ENCODE results near the gene LRIT3.

The LRIT3 gene

DNA sequence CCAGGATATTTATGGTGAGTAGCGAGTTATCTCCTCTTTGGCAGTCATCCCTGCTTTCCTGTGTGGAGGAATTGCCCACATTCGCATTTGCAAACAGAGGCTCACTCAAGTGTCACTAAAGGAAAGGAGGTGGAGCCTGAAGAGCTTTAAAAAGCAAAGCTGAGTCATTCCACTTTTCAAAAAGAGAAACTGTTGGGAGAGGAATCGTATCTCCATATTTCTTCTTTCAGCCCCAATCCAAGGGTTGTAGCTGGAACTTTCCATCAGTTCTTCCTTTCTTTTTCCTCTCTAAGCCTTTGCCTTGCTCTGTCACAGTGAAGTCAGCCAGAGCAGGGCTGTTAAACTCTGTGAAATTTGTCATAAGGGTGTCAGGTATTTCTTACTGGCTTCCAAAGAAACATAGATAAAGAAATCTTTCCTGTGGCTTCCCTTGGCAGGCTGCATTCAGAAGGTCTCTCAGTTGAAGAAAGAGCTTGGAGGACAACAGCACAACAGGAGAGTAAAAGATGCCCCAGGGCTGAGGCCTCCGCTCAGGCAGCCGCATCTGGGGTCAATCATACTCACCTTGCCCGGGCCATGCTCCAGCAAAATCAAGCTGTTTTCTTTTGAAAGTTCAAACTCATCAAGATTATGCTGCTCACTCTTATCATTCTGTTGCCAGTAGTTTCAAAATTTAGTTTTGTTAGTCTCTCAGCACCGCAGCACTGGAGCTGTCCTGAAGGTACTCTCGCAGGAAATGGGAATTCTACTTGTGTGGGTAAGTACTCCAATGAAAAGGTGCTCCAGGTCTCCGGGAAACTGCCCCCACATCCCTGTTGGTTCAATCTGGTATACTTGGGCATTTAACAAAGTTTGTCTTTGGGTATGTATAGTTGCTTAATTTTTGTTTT, 65.0 kb downstream of the LRIT3 start, which contains the start of gene EGF:
Gene EGF (plus strand): TSS at position 178 of the 890 bp plus-strand sequence. CDS start 453 bp downstream, at position 631.
- no peak for DNase-seq

DNA sequence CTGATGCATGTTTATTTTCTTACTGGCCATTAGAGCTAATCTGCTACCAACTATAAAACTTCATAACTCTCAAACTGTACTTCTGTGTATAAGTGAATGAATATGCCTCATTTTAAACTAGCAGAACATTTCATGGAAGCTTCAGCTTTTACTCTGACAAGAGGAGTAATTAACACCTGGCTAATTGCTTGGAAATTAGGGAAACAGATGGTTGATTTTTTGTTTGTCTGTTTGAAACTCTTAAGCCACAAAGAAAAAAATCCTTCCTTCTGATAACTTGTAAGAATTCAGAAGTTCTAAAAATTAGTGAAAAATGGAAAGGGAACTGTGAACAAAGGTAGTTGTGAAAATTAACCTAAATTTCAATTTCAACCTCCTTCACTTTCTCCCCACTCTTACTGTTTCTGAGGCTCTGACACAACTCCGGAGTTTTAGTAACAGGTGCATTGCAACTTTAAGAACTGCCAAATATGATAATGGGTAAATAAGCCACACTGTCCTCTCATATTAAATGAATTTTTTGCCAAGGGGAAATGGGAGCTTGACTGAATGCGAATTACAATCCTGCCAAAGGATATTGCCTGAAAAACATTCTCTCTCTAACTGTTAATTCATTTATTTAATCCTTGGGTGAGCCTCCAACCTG, 65.8 kb downstream of the LRIT3 start:
- DNase-seq: no peak

DNA sequence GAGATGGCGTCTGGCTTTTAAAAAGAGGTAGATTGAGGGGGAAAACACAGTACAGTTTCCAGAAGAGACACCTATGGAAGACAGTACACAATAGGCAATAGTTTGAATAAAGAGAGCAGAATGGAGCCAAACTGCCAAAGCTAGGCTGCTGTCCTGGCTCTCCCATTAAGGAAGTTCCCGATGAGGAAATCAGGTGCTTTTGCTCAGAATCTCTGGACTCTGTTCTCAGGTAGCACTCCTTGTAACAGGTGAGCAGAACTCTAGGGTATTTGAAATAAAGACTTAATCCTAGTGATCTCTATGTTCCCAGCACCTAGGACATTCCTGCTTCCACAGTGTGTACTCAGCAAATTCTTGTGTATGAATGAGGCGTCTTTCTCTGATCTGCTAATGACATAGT, 66.4 kb downstream of the LRIT3 start:
- no peak for DNase-seq

DNA sequence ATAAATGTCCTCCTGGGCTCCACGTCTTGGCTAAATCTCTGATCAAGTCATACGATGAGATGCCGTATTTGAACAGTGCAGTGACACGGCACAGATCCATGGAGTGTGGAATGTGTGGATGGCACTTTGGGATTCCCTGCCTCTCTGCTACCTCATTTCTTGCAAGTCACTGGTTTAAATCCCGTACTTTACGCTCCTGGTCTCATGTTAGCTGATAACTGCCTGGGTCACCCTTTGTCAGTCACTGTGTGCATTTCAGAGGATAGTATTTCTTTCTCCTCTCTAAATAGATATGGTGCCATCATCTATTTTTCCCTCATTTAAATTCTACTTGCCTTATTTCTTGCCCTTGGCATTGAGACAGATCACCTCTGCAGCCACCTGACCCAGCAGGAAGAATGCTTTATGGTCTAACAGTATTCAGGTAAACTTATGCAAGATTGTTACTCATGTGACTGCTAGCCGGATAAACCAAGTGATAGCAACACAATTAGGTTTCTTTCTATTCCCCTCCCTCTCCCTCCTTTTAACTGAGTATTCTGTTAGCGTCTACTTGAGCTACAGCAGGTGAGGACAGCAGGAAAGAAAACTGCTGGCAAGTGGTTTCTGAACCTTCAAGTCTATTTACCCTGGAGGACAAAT, 67.6 kb downstream of the LRIT3 start:
- DNase-seq: no peak

DNA sequence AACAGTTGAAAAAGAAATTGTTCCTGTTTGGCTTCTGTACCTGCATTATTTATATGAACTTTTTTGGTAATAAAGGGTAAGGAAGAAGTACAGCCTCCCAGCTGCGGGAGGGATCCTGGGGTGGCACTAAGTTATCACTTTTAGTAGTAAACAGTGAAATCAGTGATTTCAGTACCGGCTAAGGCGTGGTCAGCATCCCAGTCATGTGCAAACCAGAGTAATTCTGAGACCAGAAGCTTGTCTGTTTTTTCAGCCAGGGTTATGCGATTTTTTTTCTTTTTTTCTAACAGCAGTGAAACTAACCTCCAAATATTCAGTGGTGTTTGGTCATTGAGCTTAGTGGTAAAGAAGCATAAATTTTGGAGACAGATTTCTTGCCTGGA, 68.1 kb downstream of the LRIT3 start:
- DNase-seq: no peak

DNA sequence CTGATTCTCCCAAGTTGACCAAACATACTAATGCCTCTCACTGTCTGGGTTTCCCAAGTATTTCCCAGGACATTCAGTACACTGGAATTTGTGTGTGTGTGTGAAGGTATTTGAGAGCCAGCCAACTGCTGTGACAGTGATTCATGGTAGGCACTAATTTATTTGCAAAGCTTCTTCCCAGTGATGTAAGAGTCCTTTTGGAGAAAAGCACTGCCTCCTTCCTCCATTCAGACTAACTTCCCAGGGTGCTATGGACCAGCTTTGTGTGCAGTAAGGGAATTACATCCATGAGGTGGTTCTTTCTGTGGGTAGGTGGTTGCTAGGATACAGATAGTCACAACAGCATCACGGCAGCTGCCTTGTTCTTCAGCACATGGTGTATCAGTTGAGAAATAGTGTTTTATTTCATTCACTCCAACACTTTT, 73.5 kb downstream of the LRIT3 start:
- no peak for DNase-seq

Data from NCI-H2171 treated with DMSO at 0.1 percent for 48 hours (cell line).